ENCODE results near the gene DUSP16. TPM values are rescaled to one million over a fixed set of nuclear protein-coding genes. Genes with fewer than 3 reads are reported as not detected.

The DUSP16 gene
- total and polyA plus RNA-seq, 2 experiments from 2014 or later = 11.7 to 59.4 TPM

DNA sequence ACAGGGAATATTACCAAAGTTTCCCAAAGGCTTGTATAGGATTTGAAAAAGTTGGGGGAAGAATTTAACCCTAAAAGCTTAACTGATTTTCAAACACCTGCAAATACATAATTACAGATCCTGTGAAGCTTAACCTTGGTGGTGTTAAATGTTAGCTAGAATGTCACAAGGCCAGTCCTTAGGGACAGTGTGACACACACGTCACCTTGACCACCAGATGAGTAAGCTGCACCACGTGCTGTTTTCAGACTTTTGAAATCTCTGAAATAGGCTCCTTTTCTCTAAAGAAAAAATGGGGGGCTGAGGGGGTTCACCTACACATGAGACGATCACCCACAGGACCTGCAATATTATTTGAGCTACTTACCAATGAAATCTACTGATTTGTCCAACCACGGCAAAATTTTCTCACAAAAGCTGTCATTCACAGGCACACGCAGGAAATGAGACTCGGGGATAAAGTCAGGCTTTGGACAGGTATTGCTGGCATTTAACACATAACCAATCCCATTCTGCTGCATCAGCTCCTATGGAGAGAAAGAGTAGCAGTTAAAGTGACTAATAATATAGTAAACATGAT, 75.9 kb downstream of the DUSP16 start (continued):
- TF ChIP-seq POLR2AphosphoS5 (IDR thresholded peaks at IDR 0.05; ENCODE audit: low read depth) (no peak), ZNF114 (CRISPR knock-in tag; IDR thresholded peaks at IDR 0.05) (no peak), NANOG (IDR thresholded peaks at IDR 0.05; ENCODE audit: borderline replicate concordance) (no peak), EZH2phosphoT487 (IDR thresholded peaks at IDR 0.05; ENCODE audit: unreplicated experiment) (no peak), CREB1 (CRISPR knock-in tag; IDR thresholded peaks at IDR 0.05; ENCODE audit: low read depth) (no peak)
- TF ChIP-seq, protein P1, sequence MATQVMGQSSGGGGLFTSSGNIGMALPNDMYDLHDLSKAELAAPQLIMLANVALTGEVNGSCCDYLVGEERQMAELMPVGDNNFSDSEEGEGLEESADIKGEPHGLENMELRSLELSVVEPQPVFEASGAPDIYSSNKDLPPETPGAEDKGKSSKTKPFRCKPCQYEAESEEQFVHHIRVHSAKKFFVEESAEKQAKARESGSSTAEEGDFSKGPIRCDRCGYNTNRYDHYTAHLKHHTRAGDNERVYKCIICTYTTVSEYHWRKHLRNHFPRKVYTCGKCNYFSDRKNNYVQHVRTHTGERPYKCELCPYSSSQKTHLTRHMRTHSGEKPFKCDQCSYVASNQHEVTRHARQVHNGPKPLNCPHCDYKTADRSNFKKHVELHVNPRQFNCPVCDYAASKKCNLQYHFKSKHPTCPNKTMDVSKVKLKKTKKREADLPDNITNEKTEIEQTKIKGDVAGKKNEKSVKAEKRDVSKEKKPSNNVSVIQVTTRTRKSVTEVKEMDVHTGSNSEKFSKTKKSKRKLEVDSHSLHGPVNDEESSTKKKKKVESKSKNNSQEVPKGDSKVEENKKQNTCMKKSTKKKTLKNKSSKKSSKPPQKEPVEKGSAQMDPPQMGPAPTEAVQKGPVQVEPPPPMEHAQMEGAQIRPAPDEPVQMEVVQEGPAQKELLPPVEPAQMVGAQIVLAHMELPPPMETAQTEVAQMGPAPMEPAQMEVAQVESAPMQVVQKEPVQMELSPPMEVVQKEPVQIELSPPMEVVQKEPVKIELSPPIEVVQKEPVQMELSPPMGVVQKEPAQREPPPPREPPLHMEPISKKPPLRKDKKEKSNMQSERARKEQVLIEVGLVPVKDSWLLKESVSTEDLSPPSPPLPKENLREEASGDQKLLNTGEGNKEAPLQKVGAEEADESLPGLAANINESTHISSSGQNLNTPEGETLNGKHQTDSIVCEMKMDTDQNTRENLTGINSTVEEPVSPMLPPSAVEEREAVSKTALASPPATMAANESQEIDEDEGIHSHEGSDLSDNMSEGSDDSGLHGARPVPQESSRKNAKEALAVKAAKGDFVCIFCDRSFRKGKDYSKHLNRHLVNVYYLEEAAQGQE (IDR thresholded peaks at IDR 0.05; ENCODE audit: unreplicated experiment) = no peak

DNA sequence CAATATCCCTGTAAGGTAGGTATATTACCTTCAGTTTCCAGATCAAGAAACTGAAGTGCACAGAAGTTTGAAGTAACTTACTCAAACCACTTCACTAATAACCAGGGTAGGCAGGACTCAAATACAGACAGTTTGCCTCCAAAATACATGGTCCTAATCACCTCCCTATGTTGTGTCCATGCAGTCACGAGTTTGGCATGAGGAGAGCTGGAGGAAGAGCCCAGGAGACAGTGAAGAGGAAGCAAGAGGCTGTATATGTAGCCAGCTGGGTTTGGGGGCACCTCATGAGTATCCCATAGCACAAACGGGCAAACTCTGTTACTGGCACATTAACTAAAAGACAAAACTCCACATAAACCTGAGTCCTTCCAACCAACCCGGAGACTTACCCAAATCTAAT, 79.2 kb downstream of the DUSP16 start:
- H3K4me3 ChIP-seq = no peak overlapping the region
- no peak for ATAC-seq
- 0 out of 2 replicates have a peak, but pooled peaks cover 2% of the 10 kb centered on the region for H3F3A ChIP-seq (replicated peaks; ENCODE audit: low read depth)
- H3K4me1 ChIP-seq (ENCODE audit: insufficient read depth) = no peaks in the 10 kb centered on the region; the same call in 1 of the 2 replicates
- Mint-ChIP-seq H3K4me3 (no peak overlapping the region), H3K4me1 (peaks cover 15% of the 10 kb centered on the region; the same call in 2 of the 3 replicates), H3K9me3 (no peaks in the 10 kb centered on the region), H3K36me3 (ENCODE audit: low read depth) (peaks cover 57% of the 10 kb centered on the region), H3K27ac (no peak overlapping the region), H3K27me3 (ENCODE audit: insufficient read depth, low read depth, poor library complexity) (no peaks in the 10 kb centered on the region)
- H3K79me2 ChIP-seq (replicated peaks; ENCODE audit: insufficient read depth) = peaks cover 2% of the 10 kb centered on the region; the same call in 1 of the 2 replicates
- no peaks in the 10 kb centered on the region for H3K9me2 ChIP-seq (ENCODE audit: insufficient read depth)
- DNase-seq (ENCODE audit: low spot score) = no peak
- no peaks in the 10 kb centered on the region; the same call in 1 of the 2 replicates for H4K20me1 ChIP-seq (replicated peaks; ENCODE audit: insufficient read depth)
- H3K36me3 ChIP-seq (ENCODE audit: insufficient read depth) = peaks cover 21% of the 10 kb centered on the region
- H3K4me2 ChIP-seq = no peak overlapping the region
- no peak overlapping the region for H3K27ac ChIP-seq (ENCODE audit: low read depth)
- H3K27me3 ChIP-seq (ENCODE audit: insufficient read depth) = no peaks in the 10 kb centered on the region
- no peak overlapping the region for H2AFZ ChIP-seq
- TF ChIP-seq, protein P2, sequence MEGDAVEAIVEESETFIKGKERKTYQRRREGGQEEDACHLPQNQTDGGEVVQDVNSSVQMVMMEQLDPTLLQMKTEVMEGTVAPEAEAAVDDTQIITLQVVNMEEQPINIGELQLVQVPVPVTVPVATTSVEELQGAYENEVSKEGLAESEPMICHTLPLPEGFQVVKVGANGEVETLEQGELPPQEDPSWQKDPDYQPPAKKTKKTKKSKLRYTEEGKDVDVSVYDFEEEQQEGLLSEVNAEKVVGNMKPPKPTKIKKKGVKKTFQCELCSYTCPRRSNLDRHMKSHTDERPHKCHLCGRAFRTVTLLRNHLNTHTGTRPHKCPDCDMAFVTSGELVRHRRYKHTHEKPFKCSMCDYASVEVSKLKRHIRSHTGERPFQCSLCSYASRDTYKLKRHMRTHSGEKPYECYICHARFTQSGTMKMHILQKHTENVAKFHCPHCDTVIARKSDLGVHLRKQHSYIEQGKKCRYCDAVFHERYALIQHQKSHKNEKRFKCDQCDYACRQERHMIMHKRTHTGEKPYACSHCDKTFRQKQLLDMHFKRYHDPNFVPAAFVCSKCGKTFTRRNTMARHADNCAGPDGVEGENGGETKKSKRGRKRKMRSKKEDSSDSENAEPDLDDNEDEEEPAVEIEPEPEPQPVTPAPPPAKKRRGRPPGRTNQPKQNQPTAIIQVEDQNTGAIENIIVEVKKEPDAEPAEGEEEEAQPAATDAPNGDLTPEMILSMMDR (conservative IDR thresholded peaks at IDR 0.05; ENCODE audit: low read depth in 2 of 2) = no peak
- TF ChIP-seq POLR2AphosphoS5 (IDR thresholded peaks at IDR 0.05; ENCODE audit: low read depth) = no peak
- TF ChIP-seq, protein P3, sequence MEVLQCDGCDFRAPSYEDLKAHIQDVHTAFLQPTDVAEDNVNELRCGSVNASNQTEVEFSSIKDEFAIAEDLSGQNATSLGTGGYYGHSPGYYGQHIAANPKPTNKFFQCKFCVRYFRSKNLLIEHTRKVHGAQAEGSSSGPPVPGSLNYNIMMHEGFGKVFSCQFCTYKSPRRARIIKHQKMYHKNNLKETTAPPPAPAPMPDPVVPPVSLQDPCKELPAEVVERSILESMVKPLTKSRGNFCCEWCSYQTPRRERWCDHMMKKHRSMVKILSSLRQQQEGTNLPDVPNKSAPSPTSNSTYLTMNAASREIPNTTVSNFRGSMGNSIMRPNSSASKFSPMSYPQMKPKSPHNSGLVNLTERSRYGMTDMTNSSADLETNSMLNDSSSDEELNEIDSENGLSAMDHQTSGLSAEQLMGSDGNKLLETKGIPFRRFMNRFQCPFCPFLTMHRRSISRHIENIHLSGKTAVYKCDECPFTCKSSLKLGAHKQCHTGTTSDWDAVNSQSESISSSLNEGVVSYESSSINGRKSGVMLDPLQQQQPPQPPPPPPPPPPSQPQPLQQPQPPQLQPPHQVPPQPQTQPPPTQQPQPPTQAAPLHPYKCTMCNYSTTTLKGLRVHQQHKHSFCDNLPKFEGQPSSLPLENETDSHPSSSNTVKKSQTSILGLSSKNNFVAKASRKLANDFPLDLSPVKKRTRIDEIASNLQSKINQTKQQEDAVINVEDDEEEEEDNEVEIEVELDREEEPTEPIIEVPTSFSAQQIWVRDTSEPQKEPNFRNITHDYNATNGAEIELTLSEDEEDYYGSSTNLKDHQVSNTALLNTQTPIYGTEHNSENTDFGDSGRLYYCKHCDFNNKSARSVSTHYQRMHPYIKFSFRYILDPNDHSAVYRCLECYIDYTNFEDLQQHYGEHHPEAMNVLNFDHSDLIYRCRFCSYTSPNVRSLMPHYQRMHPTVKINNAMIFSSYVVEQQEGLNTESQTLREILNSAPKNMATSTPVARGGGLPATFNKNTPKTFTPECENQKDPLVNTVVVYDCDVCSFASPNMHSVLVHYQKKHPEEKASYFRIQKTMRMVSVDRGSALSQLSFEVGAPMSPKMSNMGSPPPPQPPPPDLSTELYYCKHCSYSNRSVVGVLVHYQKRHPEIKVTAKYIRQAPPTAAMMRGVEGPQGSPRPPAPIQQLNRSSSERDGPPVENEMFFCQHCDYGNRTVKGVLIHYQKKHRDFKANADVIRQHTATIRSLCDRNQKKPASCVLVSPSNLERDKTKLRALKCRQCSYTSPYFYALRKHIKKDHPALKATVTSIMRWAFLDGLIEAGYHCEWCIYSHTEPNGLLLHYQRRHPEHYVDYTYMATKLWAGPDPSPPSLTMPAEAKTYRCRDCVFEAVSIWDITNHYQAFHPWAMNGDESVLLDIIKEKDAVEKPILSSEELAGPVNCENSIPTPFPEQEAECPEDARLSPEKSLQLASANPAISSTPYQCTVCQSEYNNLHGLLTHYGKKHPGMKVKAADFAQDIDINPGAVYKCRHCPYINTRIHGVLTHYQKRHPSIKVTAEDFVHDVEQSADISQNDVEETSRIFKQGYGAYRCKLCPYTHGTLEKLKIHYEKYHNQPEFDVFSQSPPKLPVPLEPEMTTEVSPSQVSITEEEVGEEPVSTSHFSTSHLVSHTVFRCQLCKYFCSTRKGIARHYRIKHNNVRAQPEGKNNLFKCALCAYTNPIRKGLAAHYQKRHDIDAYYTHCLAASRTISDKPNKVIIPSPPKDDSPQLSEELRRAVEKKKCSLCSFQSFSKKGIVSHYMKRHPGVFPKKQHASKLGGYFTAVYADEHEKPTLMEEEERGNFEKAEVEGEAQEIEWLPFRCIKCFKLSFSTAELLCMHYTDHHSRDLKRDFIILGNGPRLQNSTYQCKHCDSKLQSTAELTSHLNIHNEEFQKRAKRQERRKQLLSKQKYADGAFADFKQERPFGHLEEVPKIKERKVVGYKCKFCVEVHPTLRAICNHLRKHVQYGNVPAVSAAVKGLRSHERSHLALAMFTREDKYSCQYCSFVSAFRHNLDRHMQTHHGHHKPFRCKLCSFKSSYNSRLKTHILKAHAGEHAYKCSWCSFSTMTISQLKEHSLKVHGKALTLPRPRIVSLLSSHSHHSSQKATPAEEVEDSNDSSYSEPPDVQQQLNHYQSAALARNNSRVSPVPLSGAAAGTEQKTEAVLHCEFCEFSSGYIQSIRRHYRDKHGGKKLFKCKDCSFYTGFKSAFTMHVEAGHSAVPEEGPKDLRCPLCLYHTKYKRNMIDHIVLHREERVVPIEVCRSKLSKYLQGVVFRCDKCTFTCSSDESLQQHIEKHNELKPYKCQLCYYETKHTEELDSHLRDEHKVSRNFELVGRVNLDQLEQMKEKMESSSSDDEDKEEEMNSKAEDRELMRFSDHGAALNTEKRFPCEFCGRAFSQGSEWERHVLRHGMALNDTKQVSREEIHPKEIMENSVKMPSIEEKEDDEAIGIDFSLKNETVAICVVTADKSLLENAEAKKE (CRISPR knock-in tag; IDR thresholded peaks at IDR 0.05) = no peak
- TF ChIP-seq, protein P1 (IDR thresholded peaks at IDR 0.05; ENCODE audit: unreplicated experiment) = no peak
- no peak for TF ChIP-seq ZNF331 (CRISPR knock-in tag; IDR thresholded peaks at IDR 0.05; ENCODE audit: low read depth)

Measured in GM23338 (cell line).